DMS79 (cell line): ENCODE results near the gene GPX2.

Experiments
- DNase-seq: peaks from one replicate; lab custom pipeline; 2025; lab: John Stamatoyannopoulos, UW

Gene GPX2

GRCh38 chr14:64912261-64912660 lies 30.3 kb downstream of the GPX2 start:
- DNase-seq: no peak

GRCh38 chr14:64910847-64911495 lies 31.6 kb downstream of the GPX2 start:
- DNase-seq: no peak

GRCh38 chr14:64906022-64906421 lies 36.5 kb downstream of the GPX2 start:
- no peak for DNase-seq

DNA sequence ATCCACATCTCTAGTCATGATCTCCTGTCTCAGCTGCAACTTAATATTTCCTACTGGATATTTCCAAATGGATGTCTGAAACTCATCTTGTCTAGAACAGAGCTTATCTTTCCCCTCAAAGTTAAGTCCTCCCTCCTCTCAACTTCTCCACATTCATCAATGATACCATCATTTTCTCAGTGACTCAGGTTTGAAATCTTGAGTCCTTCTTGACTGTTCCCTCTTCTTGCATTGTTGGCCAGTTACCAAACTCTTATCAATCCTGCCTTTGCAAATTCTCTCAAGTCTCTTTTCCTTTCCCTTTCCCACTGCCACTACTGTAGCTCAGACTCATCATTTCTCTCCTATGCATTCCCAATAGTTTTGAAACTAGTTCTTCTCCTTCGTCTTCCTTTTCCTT lies 42.6 kb downstream of the GPX2 start:
- no peak for DNase-seq

GRCh38 chr14:64891839-64892375 lies 50.6 kb downstream of the GPX2 start:
- DNase-seq: peak; percentile 61

- no peak for DNase-seq
Observed at GRCh38 chr14:64891173-64891838, 51.2 kb downstream of the GPX2 start.

GRCh38 chr14:64889352-64889751 lies 53.2 kb downstream of the GPX2 start:
- DNase-seq: no peak
